NCI-H128 (cell line): Measurements from ENCODE around the gene SPOP.
A peak's percentile ranks its signal among the peaks of the same experiment; 100 is the strongest.
"Not testable (repeated sequence)": the region's sequence is repeated elsewhere in the genome, so short reads cannot be mapped to it uniquely, and the experiment has no call there.

Experiments used
- DNase-seq: peaks from one replicate; lab custom pipeline; 2025; ENCODE audit not compliant: unreplicated experiment; lab: John Stamatoyannopoulos, UW

Gene SPOP

DNA sequence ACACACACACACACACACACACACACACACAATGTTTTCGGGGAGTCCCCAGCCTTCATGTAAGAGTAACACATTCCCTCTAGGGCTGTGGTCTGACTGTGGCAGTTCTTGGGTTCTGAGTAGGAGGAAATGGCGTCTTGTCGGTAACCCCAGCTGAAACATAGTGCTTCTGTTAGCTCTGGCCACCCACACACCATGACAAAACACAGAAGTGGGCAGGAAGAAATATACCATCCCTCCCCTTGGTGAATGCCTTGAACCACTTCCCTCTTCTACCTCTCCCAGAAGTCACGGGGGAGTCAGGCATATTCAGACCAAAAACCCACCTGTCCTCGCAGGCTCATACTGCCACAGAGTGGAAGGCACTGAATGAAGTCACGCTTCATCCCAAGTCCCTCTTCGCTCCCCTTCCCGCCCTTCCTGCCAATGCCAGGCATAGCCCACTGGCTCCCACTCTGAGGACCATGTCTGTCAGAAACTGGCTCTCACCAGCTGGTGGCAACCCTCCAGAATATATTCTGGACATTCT, 18.4 kb upstream of the SPOP start:
- DNase-seq: no peak

GRCh38 chr17:49695698-49696232, 17.9 kb upstream of the SPOP start:
- DNase-seq: no peak

DNA sequence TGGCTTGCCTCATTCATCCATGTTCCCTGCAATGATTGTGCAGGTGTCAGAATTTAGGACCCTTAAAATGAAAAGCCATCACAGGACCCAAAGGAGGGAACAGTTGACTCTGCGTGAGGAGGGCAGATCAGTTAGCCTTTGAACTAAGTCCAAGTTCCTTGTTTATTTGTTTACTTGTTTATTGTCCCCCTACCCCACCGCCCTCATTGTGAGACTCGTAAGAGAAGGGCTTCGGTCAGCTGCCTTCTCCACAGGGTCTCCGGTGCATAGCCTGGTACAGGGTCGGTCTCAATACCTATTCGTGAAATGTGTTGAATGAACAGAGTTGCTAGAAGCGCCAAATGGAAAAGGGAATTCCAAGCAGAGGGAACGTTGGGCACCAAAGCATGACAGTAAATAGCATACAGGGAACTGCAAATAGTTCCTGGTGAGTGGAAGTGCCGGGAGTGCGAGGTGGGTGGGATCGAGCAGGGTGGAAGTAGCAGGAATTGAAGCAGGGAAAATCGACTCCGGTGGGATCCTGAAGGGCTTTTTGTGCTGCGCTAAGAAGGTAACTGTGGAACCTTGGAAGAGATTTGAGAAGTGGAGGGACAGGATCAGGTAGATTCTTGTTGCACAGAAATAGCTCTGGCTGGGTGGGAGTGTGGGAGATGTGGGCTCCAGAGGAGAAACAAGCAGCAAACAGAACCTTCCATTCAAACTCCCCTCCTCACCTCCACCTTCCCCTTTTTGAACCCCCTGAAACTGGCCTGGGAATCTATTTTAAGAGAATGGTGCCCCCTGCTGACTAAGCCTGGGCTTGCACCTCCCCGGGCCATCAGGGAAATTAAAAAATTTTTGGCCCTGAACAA, 17.2 kb upstream of the SPOP start:
- no peak for DNase-seq

DNA sequence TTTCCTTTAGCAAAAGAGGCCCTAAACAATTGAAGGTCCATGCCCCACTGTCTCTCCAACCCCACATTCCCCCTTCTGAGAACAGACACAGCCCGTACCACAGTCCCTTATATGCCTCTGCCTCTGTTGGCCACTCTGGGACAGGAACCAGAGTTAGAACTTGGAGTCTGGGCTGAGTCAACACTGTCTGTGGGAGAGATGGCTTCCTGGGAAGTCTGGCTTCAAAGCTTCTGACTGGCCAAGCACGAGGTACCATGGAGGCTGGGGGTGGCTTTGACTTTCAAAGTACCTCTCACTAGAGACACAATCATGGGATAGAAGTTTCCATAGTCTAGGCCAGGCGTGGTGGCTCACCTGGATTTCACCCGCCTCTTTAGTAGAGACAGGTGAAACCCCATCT, 14.9 kb upstream of the SPOP start:
- no peak for DNase-seq

DNA sequence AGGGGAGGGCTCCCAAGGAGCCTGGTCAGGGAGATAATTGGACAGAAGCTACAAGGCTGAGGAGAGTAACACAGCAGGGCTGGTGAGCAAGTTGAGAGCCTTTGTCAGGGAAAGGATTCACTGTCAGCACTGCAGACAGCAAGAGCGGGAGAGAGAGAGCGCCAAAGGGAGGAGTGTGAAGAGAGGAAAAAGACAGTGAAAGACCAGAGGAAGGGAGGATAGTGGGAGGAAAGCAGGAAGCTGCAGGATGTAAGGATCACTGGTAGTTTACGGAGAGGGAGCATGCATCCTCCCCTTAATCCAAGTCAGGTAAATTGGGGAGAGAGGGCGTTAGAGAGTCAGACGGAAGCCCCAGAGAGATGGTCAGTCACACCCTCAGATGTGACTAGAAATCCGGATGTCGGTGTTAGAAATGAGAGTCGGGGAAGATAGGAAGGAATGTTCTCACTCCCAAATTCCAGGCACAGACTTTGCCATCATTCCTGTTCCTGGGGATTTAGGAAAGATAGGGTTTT, 13.8 kb upstream of the SPOP start:
- DNase-seq: no peak

- no peak for DNase-seq
These were observed 13.3 kb upstream of the SPOP start for GRCh38 chr17:49691086-49691676.

GRCh38 chr17:49690256-49690655, 12.4 kb upstream of the SPOP start:
- no peak for DNase-seq

GRCh38 chr17:49688848-49689247, 11.0 kb upstream of the SPOP start:
- DNase-seq: no peak

- DNase-seq: no peak
These were observed 10.1 kb upstream of the SPOP start for GRCh38 chr17:49687878-49688491.

GRCh38 chr17:49681106-49681979, 3.4 kb upstream of the SPOP start:
- no peak for DNase-seq

DNA sequence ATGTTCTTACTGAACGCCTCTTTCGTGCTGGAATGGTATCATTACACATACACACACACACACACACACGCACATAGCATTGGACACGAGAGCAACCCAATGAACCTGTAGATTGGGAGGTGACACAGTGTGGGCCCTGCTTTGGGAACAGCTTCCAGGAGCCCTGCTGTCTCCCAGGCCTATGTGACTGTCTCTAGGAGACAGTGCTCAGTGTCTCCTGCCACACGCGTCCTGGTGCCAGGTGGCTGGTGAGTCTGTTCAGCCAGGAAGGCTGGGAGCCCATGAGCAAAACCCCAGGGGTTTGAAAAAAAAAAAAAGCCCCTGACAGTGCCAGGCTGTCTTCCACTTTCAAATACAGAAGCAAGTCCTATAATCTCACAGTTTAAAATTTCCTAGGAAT, 2.4 kb upstream of the SPOP start:
- no peak for DNase-seq

- peak; percentile 75 for DNase-seq
These were observed 564 bp downstream of the SPOP start for GRCh38 chr17:49677134-49677932.

- DNase-seq: no peak
These were observed 1.5 kb downstream of the SPOP start for GRCh38 chr17:49676276-49676868.

GRCh38 chr17:49674507-49674906, 3.4 kb downstream of the SPOP start:
- no peak for DNase-seq

GRCh38 chr17:49673679-49674078, 4.2 kb downstream of the SPOP start:
- not testable (repeated sequence) for DNase-seq

GRCh38 chr17:49670641-49671040, 7.3 kb downstream of the SPOP start:
- no peak for DNase-seq

- no peak for DNase-seq
These were observed 7.9 kb downstream of the SPOP start for GRCh38 chr17:49670002-49670401.

- no peak for DNase-seq
These were observed 10.0 kb downstream of the SPOP start for GRCh38 chr17:49667854-49668253.

DNA sequence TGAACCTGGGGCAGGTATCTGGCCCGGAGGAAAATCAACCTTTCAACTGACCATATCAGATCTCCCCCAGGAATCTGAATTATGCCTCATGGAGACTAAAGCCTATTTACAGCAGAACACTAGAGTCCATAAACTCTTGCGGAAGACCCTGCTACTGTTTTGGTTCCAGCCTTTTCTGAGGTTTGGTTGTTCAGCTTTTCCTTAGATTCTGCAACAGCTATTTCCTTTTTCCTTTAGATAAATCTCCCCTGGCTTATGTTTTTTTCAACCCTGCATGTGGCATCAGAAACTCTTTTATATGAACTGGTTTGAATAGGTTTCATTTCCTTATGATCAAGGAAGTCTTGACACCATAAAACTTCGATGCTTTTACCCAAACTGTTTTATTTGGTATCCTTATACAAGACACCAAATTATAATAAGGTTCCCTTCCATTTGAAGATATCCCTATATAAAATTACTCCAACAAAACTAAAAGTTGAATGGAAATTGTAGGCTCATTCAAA, 13.1 kb downstream of the SPOP start:
- DNase-seq: no peak
